ENCODE data around the gene ABCC1.

DNA sequence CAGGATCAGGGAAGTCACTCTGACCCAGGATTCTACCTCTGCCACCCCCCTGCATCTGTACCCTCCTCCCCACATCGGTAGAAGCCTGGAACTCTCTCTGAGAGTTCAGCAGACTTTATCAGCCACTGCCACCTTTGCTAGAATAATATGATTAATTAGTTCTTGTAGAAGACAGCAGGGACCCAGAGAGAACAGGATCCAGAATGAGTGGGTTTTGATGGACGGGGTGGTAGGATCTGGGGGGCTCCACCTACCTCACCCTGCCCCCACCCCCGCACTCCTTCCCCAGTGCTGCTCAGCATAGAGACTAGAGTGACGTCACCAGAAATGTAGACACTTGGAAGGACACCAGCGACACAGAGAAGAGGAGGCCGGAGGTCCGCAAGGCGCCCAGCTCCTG, 240.4 kb downstream of the ABCC1 start:
- TF ChIP-seq, protein P1, sequence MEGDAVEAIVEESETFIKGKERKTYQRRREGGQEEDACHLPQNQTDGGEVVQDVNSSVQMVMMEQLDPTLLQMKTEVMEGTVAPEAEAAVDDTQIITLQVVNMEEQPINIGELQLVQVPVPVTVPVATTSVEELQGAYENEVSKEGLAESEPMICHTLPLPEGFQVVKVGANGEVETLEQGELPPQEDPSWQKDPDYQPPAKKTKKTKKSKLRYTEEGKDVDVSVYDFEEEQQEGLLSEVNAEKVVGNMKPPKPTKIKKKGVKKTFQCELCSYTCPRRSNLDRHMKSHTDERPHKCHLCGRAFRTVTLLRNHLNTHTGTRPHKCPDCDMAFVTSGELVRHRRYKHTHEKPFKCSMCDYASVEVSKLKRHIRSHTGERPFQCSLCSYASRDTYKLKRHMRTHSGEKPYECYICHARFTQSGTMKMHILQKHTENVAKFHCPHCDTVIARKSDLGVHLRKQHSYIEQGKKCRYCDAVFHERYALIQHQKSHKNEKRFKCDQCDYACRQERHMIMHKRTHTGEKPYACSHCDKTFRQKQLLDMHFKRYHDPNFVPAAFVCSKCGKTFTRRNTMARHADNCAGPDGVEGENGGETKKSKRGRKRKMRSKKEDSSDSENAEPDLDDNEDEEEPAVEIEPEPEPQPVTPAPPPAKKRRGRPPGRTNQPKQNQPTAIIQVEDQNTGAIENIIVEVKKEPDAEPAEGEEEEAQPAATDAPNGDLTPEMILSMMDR (conservative IDR thresholded peaks at IDR 0.05 in 1 of 2, IDR thresholded peaks at IDR 0.05 in 1 of 2; ENCODE audit: low read depth in 1 of 2, low read length in 2 of 2) = no peak
- TF ChIP-seq EZH2 (IDR thresholded peaks at IDR 0.05; ENCODE audit: low read length, missing control alignments) = no peak
